Effector memory CD4-positive, alpha-beta T cell (primary cell): ENCODE results near the gene GPC5.

ENCODE experiments used
- DNase-seq, 3 donors: peaks; one replicate each; pipeline ENCODE4 v3.0.0-alpha.2; 2020
- H3K27ac ChIP-seq: 2 replicates; pipeline ENCODE4 v1.7.0; 2013; ENCODE audit warnings: mild to moderate bottlenecking, low read length, moderate library complexity; ENCODE audit not compliant: insufficient read depth, poor library complexity, severe bottlenecking
- H3K27me3 ChIP-seq: replicated peaks from 2 replicates; pipeline ENCODE4 v1.7.0; 2013; ENCODE audit warnings: mild to moderate bottlenecking, low read length; ENCODE audit not compliant: insufficient read depth, control insufficient read depth, poor library complexity, severe bottlenecking
- H3K36me3 ChIP-seq: 2 replicates; pipeline ENCODE4 v1.7.0; 2013; ENCODE audit warnings: mild to moderate bottlenecking, low read length, moderate library complexity; ENCODE audit not compliant: control insufficient read depth, insufficient read depth
- H3K4me1 ChIP-seq: 2 replicates; pipeline ENCODE4 v1.7.0; 2013; ENCODE audit warnings: low read length, mild to moderate bottlenecking; ENCODE audit not compliant: control insufficient read depth, insufficient read depth, poor library complexity, severe bottlenecking
- H3K4me3 ChIP-seq: 2 replicates; pipeline ENCODE4 v1.7.0; 2013; ENCODE audit warnings: low read length, low read depth, mild to moderate bottlenecking; ENCODE audit not compliant: insufficient read depth, poor library complexity, severe bottlenecking
- H3K9me3 ChIP-seq: 2 replicates; pipeline ENCODE4 v1.7.0; 2013; ENCODE audit warnings: mild to moderate bottlenecking, low read length, moderate library complexity; ENCODE audit not compliant: control insufficient read depth

The GPC5 gene

GRCh38 chr13:92303428-92303827 is 905.0 kb downstream of the GPC5 start:
- H3K36me3 ChIP-seq = no peaks in the 10 kb centered on the region
- H3K4me1 ChIP-seq = no peaks in the 10 kb centered on the region
- H3K9me3 ChIP-seq = no peaks in the 10 kb centered on the region
- no peak overlapping the region for H3K27ac ChIP-seq
- H3K27me3 ChIP-seq = no peaks in the 10 kb centered on the region
- no peak for DNase-seq
- H3K4me3 ChIP-seq = no peak overlapping the region

- Histone ChIP-seq H3K4me3 (no peak overlapping the region), H3K4me1 (no peaks in the 10 kb centered on the region), H3K36me3 (no peaks in the 10 kb centered on the region), H3K27me3 (no peaks in the 10 kb centered on the region), H3K9me3 (no peaks in the 10 kb centered on the region), H3K27ac (no peak overlapping the region)
- no peak for DNase-seq
Observed at GRCh38 chr13:92307752-92308151, 909.3 kb downstream of the GPC5 start.

GRCh38 chr13:92312823-92313222 is 914.4 kb downstream of the GPC5 start:
- H3K27ac ChIP-seq = no peak overlapping the region
- H3K4me3 ChIP-seq = no peak overlapping the region
- H3K4me1 ChIP-seq = no peaks in the 10 kb centered on the region
- H3K9me3 ChIP-seq = no peaks in the 10 kb centered on the region
- no peaks in the 10 kb centered on the region for H3K36me3 ChIP-seq
- no peaks in the 10 kb centered on the region for H3K27me3 ChIP-seq
- no peak for DNase-seq

- Histone ChIP-seq H3K4me1 (no peaks in the 10 kb centered on the region), H3K36me3 (no peaks in the 10 kb centered on the region), H3K27me3 (no peaks in the 10 kb centered on the region), H3K27ac (no peak overlapping the region), H3K9me3 (no peaks in the 10 kb centered on the region), H3K4me3 (no peak overlapping the region)
- no peak for DNase-seq
Observed at GRCh38 chr13:92313382-92313781, 915.0 kb downstream of the GPC5 start.

GRCh38 chr13:92315265-92315664 is 916.8 kb downstream of the GPC5 start:
- DNase-seq = no peak
- Histone ChIP-seq H3K9me3 (no peaks in the 10 kb centered on the region), H3K27me3 (no peaks in the 10 kb centered on the region), H3K27ac (no peak overlapping the region), H3K4me3 (no peak overlapping the region), H3K4me1 (no peaks in the 10 kb centered on the region), H3K36me3 (no peaks in the 10 kb centered on the region)

- DNase-seq = no peak
- Histone ChIP-seq H3K27ac (no peak overlapping the region), H3K9me3 (no peaks in the 10 kb centered on the region), H3K4me1 (no peaks in the 10 kb centered on the region), H3K36me3 (no peaks in the 10 kb centered on the region), H3K27me3 (no peaks in the 10 kb centered on the region), H3K4me3 (no peak overlapping the region)
Observed at GRCh38 chr13:92316030-92316429, 917.6 kb downstream of the GPC5 start.

- DNase-seq = no peak
- no peak overlapping the region for H3K4me3 ChIP-seq
Observed at GRCh38 chr13:92317066-92317465, 918.6 kb downstream of the GPC5 start.

GRCh38 chr13:92320323-92320722 is 921.9 kb downstream of the GPC5 start:
- no peaks in the 10 kb centered on the region for H3K9me3 ChIP-seq
- H3K36me3 ChIP-seq = no peaks in the 10 kb centered on the region
- H3K4me1 ChIP-seq = no peaks in the 10 kb centered on the region
- H3K4me3 ChIP-seq = no peak overlapping the region
- H3K27ac ChIP-seq = no peak overlapping the region
- no peaks in the 10 kb centered on the region for H3K27me3 ChIP-seq
- DNase-seq = no peak

More at GRCh38 chr13:92317066-92317465, 918.6 kb downstream of the GPC5 start:
- Histone ChIP-seq H3K4me1 (no peaks in the 10 kb centered on the region), H3K27me3 (no peaks in the 10 kb centered on the region), H3K27ac (no peak overlapping the region), H3K9me3 (no peaks in the 10 kb centered on the region), H3K36me3 (no peaks in the 10 kb centered on the region)

GRCh38 chr13:92321174-92321573 is 922.8 kb downstream of the GPC5 start:
- Histone ChIP-seq H3K27me3 (no peaks in the 10 kb centered on the region), H3K36me3 (no peaks in the 10 kb centered on the region), H3K27ac (no peak overlapping the region), H3K4me3 (no peak overlapping the region), H3K9me3 (no peaks in the 10 kb centered on the region), H3K4me1 (no peaks in the 10 kb centered on the region)
- DNase-seq = no peak

GRCh38 chr13:92345627-92346026 is 947.2 kb downstream of the GPC5 start:
- no peaks in the 10 kb centered on the region for H3K36me3 ChIP-seq
- no peak for DNase-seq
- no peaks in the 10 kb centered on the region for H3K9me3 ChIP-seq
- H3K27me3 ChIP-seq = no peaks in the 10 kb centered on the region
- no peak overlapping the region for H3K4me3 ChIP-seq
- H3K4me1 ChIP-seq = no peaks in the 10 kb centered on the region
- H3K27ac ChIP-seq = no peak overlapping the region

- no peak for DNase-seq
- no peaks in the 10 kb centered on the region for H3K4me1 ChIP-seq
- H3K36me3 ChIP-seq = no peaks in the 10 kb centered on the region
- no peaks in the 10 kb centered on the region for H3K27me3 ChIP-seq
- no peak overlapping the region for H3K27ac ChIP-seq
- no peaks in the 10 kb centered on the region for H3K9me3 ChIP-seq
- no peak overlapping the region for H3K4me3 ChIP-seq
Observed at GRCh38 chr13:92346046-92346445, 947.6 kb downstream of the GPC5 start.
